GM12874 (cell line): ENCODE measurements around the gene PLA2R1.

Experiments used
- TF ChIP-seq, protein P1 (sequence below): IDR thresholded peaks from 2 replicates; pipeline ENCODE4 v1.5.1; 2011; ENCODE audit warnings: low read depth, mild to moderate bottlenecking, control low read depth, low read length, moderate library complexity; ENCODE audit not compliant: insufficient read depth

PLA2R1 gene

GRCh38 chr2:159905926-159906714 lies 156.3 kb downstream of the PLA2R1 start:
- TF ChIP-seq, protein P1, sequence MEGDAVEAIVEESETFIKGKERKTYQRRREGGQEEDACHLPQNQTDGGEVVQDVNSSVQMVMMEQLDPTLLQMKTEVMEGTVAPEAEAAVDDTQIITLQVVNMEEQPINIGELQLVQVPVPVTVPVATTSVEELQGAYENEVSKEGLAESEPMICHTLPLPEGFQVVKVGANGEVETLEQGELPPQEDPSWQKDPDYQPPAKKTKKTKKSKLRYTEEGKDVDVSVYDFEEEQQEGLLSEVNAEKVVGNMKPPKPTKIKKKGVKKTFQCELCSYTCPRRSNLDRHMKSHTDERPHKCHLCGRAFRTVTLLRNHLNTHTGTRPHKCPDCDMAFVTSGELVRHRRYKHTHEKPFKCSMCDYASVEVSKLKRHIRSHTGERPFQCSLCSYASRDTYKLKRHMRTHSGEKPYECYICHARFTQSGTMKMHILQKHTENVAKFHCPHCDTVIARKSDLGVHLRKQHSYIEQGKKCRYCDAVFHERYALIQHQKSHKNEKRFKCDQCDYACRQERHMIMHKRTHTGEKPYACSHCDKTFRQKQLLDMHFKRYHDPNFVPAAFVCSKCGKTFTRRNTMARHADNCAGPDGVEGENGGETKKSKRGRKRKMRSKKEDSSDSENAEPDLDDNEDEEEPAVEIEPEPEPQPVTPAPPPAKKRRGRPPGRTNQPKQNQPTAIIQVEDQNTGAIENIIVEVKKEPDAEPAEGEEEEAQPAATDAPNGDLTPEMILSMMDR, result no peak

- TF ChIP-seq, protein P1, result no peak
These were observed 157.5 kb downstream of the PLA2R1 start for GRCh38 chr2:159904959-159905305.

DNA sequence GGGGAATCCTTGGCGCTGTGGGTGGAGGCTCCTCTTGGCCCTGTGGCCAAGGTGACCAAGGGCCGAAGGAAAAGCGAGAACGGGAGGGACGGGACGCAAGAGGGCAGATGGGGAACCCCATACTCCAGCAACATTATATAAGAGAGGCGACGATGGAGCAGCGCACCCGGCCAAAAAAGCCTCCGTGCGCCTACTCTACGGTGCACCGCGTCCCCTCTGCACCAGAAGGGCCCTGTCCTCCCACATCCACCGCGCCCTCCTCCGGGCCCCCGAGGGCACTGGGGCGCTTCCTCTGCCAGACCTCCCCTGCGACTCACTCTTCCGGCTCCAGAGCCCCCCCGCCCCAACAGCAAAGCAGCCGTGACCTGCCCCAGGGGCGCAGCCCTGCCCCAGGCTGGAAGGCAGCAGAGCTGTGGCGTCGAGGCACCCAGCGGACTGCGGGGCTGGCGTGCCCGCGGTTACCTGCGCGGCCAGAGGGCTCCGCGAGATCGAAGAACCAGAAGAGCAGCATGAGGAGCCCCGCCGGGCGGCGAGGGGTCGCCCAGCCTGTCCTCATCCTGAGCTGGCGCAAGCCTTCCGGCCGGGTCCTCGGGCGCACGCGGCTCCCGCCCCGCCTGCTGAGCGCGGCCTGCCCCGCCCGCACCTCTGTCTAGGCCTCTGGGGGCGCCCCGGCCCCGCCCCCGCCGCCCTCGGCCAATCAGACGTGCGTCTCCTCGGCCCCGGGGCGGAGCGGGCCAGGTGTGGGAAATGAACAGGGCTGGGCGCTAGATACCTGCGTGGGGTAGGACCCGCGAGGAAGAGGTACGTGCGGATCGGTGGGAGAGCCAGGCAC lies 158.1 kb downstream of the PLA2R1 start, which contains the start of gene LY75:
Gene LY75, minus strand, starts transcription at position 630 of the 832 bp plus-strand sequence.
- TF ChIP-seq, protein P1, result no peak

- TF ChIP-seq, protein P1, result no peak
These were observed 158.8 kb downstream of the PLA2R1 start for GRCh38 chr2:159903443-159904126.

DNA sequence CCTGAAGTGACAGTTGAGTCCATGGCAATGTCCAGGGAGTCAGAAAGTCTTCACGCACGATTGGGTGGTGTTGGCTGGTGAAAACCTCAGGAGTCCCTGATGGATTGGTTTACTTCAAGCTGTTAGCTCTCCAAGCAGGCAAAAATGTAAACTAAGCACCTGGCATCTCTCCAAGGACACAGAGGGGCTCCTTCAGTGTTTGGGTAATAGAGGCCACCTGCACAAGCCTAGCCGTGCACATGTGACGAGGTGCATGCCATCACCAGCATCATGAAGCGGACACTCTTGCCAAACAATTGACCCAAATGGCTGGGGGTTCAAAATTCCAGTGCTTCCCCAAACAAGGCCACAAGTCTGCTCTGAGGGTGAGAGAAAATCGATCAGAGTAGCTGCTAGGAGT lies 159.7 kb downstream of the PLA2R1 start:
- TF ChIP-seq, protein P1, result no peak

- TF ChIP-seq, protein P1, result no peak
These were observed 162.1 kb downstream of the PLA2R1 start for GRCh38 chr2:159900343-159900742.

DNA sequence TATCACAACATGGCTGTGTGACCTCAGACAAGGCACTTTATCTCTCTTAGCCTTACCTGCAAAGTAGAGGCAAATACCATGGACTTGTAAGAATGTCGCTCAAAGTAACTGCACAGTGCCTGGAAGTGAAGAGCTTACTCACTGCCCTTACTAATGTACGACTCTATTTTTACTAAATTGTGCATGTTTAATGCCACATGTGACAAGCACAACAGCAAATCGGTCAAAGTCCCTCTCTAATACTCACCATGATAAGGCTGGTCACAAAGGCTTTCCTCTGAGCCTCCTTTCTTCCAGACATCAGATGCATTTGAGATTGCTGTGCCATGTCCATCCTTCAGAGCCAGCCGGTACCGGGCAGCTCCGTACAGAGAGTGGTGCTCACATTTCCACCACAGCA lies 164.0 kb downstream of the PLA2R1 start:
- TF ChIP-seq, protein P1, result no peak
